GM19395 (cell line): Measurements from ENCODE around the gene ABCA9.
"Not testable (repeated sequence)": the region's sequence is repeated elsewhere in the genome, so short reads cannot be mapped to it uniquely, and the experiment has no call there.

Source experiments
- ATAC-seq: cut with Tn5 transposase; IDR thresholded peaks from one replicate; pipeline ENCODE4 v1.9.1; 2021; ENCODE audit warnings: mild to moderate bottlenecking, moderate library complexity; ENCODE audit not compliant: unreplicated experiment

Gene ABCA9

GRCh38 chr17:69044371-69044770 lies 16.4 kb downstream of the ABCA9 start:
- no peak for ATAC-seq

- no peak for ATAC-seq
Observed at GRCh38 chr17:69043098-69043734, 17.5 kb downstream of the ABCA9 start.

- ATAC-seq: no peak
Observed at GRCh38 chr17:69042308-69042707, 18.4 kb downstream of the ABCA9 start.

GRCh38 chr17:69031839-69032238 lies 28.9 kb downstream of the ABCA9 start:
- no peak for ATAC-seq

- no peak for ATAC-seq
Observed at GRCh38 chr17:69030169-69030568, 30.6 kb downstream of the ABCA9 start.

- no peak for ATAC-seq
Observed at GRCh38 chr17:69018687-69019086, 42.0 kb downstream of the ABCA9 start.

GRCh38 chr17:69018022-69018615 lies 42.6 kb downstream of the ABCA9 start:
- no peak for ATAC-seq

- no peak for ATAC-seq
Observed at GRCh38 chr17:69015631-69016030, 45.1 kb downstream of the ABCA9 start.

GRCh38 chr17:69012895-69013805 lies 47.6 kb downstream of the ABCA9 start:
- ATAC-seq: no peak

- ATAC-seq: no peak
Observed at GRCh38 chr17:69009930-69010329, 50.8 kb downstream of the ABCA9 start.

- ATAC-seq: not testable (repeated sequence)
Observed at GRCh38 chr17:69004759-69005158, 56.0 kb downstream of the ABCA9 start.

- ATAC-seq: not testable (repeated sequence)
Observed at GRCh38 chr17:68999743-69000142, 61.0 kb downstream of the ABCA9 start.

GRCh38 chr17:68993112-68993511 lies 67.6 kb downstream of the ABCA9 start:
- ATAC-seq: no peak

GRCh38 chr17:68987966-68988365 lies 72.8 kb downstream of the ABCA9 start:
- no peak for ATAC-seq

- no peak for ATAC-seq
Observed at GRCh38 chr17:68981288-68981687, 79.4 kb downstream of the ABCA9 start.

- no peak for ATAC-seq
Observed at GRCh38 chr17:68973098-68973846, 87.5 kb downstream of the ABCA9 start.

- no peak for ATAC-seq
Observed at GRCh38 chr17:68972119-68972704, 88.5 kb downstream of the ABCA9 start.

GRCh38 chr17:68969101-68969500 lies 91.6 kb downstream of the ABCA9 start:
- ATAC-seq: no peak

- ATAC-seq: no peak
Observed at GRCh38 chr17:68963958-68964357, 96.8 kb downstream of the ABCA9 start.

GRCh38 chr17:68961214-68961882 lies 99.4 kb downstream of the ABCA9 start:
- ATAC-seq: no peak
